ENCODE data around the gene SANBR. TPM values are rescaled to one million over a fixed set of nuclear protein-coding genes. Genes with fewer than 3 reads are reported as not detected.

The SANBR gene
- total and polyA plus RNA-seq, 2 of the 13 experiments (the other 11 are each of a cell fraction or from before 2014, with no cell fraction given) = 9.8 to 20.9 TPM

DNA sequence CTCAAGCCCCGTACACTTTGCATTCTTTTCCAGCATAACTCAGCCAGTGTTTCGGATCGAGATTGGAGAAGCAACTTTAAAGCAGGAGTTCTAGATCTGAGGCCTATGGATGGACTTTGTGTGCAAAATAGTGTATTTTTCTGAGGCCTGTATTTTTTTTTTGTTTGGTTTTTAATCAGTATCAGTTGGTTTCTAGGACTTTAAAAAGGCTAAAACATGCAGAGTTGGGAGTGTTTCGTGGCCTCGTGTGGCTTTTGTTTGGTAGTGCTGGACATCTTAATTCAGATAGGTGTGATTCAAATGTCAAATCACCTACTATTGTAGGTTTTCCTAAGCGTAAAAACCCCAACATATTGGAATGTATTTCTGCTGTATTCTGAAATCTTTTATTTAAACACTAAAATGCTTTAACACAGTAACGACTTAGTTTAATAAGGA is 47.3 kb upstream of the SANBR start (continued):
- TF ChIP-seq, protein P1, sequence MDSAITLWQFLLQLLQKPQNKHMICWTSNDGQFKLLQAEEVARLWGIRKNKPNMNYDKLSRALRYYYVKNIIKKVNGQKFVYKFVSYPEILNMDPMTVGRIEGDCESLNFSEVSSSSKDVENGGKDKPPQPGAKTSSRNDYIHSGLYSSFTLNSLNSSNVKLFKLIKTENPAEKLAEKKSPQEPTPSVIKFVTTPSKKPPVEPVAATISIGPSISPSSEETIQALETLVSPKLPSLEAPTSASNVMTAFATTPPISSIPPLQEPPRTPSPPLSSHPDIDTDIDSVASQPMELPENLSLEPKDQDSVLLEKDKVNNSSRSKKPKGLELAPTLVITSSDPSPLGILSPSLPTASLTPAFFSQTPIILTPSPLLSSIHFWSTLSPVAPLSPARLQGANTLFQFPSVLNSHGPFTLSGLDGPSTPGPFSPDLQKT (CRISPR knock-in tag; IDR thresholded peaks at IDR 0.05; ENCODE audit: borderline replicate concordance) = no peak
- TF ChIP-seq ZNF564 (CRISPR knock-in tag; IDR thresholded peaks at IDR 0.05) (no peak), ZBTB38 (CRISPR knock-in tag; IDR thresholded peaks at IDR 0.05) (no peak), CC2D1A (CRISPR knock-in tag; IDR thresholded peaks at IDR 0.05) (no peak), AGO2 (optimal IDR thresholded peaks at IDR 0.05; ENCODE audit: low read depth, low read length) (no peak), SMAD1 (CRISPR knock-in tag; IDR thresholded peaks at IDR 0.05; ENCODE audit: borderline replicate concordance, low read depth) (no peak), RFXANK (CRISPR knock-in tag; IDR thresholded peaks at IDR 0.05) (no peak), GATAD2A (CRISPR knock-in tag; IDR thresholded peaks at IDR 0.05) (peak; percentile 98; the same call in 1 of the 2 replicates), ZNF577 (CRISPR knock-in tag; IDR thresholded peaks at IDR 0.05; ENCODE audit: borderline replicate concordance, low read depth) (no peak), FOXA1 (IDR thresholded peaks at IDR 0.05) (no peak), FOXA1 (CRISPR knock-in tag; IDR thresholded peaks at IDR 0.05) (peak; percentile 47), CENPT (CRISPR knock-in tag; IDR thresholded peaks at IDR 0.05; ENCODE audit: low read depth) (no peak), CENPX (CRISPR knock-in tag; IDR thresholded peaks at IDR 0.05) (no peak), ZNF44 (CRISPR knock-in tag; IDR thresholded peaks at IDR 0.05) (no peak), FOSL1 (CRISPR knock-in tag; IDR thresholded peaks at IDR 0.05; ENCODE audit: borderline replicate concordance) (peak; percentile 30; the same call in 1 of the 2 replicates), ATM (IDR thresholded peaks at IDR 0.05; ENCODE audit: borderline replicate concordance) (no peak), SP1 (IDR thresholded peaks at IDR 0.05) (no peak), SP1 (CRISPR knock-in tag; IDR thresholded peaks at IDR 0.05) (no peak), MAFG (CRISPR knock-in tag; IDR thresholded peaks at IDR 0.05) (no peak), MYNN (CRISPR knock-in tag; IDR thresholded peaks at IDR 0.05; ENCODE audit: low read depth) (no peak), AGO1 (IDR thresholded peaks at IDR 0.05; ENCODE audit: low read depth, low read length, poor library complexity, severe bottlenecking) (no peak), ZFP90 (CRISPR knock-in tag; IDR thresholded peaks at IDR 0.05; ENCODE audit: borderline replicate concordance) (peak; percentile 1; the same call in 1 of the 2 replicates)
- TF ChIP-seq, protein P2, sequence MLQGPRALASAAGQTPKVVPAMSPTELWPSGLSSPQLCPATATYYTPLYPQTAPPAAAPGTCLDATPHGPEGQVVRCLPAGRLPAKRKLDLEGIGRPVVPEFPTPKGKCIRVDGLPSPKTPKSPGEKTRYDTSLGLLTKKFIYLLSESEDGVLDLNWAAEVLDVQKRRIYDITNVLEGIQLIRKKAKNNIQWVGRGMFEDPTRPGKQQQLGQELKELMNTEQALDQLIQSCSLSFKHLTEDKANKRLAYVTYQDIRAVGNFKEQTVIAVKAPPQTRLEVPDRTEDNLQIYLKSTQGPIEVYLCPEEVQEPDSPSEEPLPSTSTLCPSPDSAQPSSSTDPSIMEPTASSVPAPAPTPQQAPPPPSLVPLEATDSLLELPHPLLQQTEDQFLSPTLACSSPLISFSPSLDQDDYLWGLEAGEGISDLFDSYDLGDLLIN (CRISPR knock-in tag; IDR thresholded peaks at IDR 0.05; ENCODE audit: borderline replicate concordance) = 0 out of 2 replicates have a peak, but pooled peaks have one; percentile 58
- TF ChIP-seq, protein P3, sequence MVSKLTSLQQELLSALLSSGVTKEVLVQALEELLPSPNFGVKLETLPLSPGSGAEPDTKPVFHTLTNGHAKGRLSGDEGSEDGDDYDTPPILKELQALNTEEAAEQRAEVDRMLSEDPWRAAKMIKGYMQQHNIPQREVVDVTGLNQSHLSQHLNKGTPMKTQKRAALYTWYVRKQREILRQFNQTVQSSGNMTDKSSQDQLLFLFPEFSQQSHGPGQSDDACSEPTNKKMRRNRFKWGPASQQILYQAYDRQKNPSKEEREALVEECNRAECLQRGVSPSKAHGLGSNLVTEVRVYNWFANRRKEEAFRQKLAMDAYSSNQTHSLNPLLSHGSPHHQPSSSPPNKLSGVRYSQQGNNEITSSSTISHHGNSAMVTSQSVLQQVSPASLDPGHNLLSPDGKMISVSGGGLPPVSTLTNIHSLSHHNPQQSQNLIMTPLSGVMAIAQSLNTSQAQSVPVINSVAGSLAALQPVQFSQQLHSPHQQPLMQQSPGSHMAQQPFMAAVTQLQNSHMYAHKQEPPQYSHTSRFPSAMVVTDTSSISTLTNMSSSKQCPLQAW (CRISPR knock-in tag; IDR thresholded peaks at IDR 0.05) = no peak
